ENCODE data around the gene ADGRA3. TPM values are rescaled to one million over a fixed set of nuclear protein-coding genes. Genes with fewer than 3 reads are reported as not detected.

ADGRA3 gene
- total RNA-seq, 1 experiment from 2014 or later: 57.5 TPM

DNA sequence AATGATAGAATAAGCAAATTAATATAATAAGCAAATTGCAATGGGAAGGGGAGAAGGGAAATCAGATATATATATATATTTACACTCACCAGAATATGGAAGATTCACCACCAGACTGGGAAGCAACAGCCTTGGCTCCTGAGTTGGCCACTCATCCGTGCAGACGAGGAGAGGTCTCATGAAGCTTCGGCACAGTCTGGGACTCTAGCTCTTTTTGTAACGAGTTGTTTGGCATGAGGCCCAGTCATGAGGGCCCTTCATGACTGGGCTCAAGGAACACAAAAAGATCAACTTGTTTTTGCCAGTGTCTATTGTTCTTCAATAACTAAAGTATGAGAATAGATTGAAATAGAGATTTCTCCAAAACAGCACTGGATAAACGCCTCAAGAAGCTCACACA, 176.4 kb downstream of the ADGRA3 start:
- Histone ChIP-seq H3K9me3 (ENCODE audit: low read depth, low read length, poor library complexity, severe bottlenecking) (no peaks in the 10 kb centered on the region), H3K4me3 (ENCODE audit: low read depth, low read length, poor library complexity, severe bottlenecking) (no peak overlapping the region), H3K36me3 (ENCODE audit: insufficient read depth, low read length, poor library complexity, severe bottlenecking) (no peaks in the 10 kb centered on the region), H3K27me3 (replicated peaks; ENCODE audit: insufficient read depth, low read depth, low read length, poor library complexity) (no peaks in the 10 kb centered on the region), H3K27ac (ENCODE audit: low read depth, low read length, poor library complexity, severe bottlenecking) (no peak overlapping the region), H3K4me1 (ENCODE audit: insufficient read depth, low read length, poor library complexity, severe bottlenecking) (no peaks in the 10 kb centered on the region)
- ChIA-PET CTCF (no interaction called here), POLR2A (ENCODE audit: low non-redundant PET) (no interaction called here)
- DNase-seq (ENCODE audit: low spot score): no peak
- no TSS peak for BruUV-seq (replicated peaks)
- intact Hi-C loops (cut with micrococcal nuclease; ENCODE audit: unreplicated experiment): no loop called here
- TF ChIP-seq EZH2 (IDR thresholded peaks at IDR 0.05; ENCODE audit: borderline replicate concordance, low read depth, low read length, poor library complexity, severe bottlenecking): no peak

DNA sequence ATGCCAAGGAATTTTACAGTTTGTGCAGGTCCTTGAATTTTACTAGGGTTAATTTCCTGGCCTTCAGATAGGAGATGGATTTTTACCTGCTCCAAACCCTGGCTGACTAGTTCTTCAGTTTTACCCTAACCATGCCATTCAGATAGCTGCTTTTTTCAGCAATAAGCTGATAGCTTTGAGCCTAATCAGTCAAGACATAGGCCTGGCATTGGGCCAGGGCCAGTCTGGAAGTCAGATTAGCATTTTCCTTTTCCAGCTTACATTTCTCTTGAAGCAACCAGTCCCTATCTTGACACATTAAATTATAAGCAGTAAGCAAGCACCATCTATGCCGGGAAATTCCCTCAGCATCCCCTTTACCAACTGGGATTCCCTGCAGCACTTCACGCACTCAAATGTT, 177.1 kb downstream of the ADGRA3 start:
- POLR2A ChIA-PET (ENCODE audit: low non-redundant PET): no interaction called here
- H3K27me3 ChIP-seq (replicated peaks; ENCODE audit: insufficient read depth, low read depth, low read length, poor library complexity): no peaks in the 10 kb centered on the region
- no peaks in the 10 kb centered on the region for H3K9me3 ChIP-seq (ENCODE audit: low read depth, low read length, poor library complexity, severe bottlenecking)
- H3K36me3 ChIP-seq (ENCODE audit: insufficient read depth, low read length, poor library complexity, severe bottlenecking): no peaks in the 10 kb centered on the region
- BruUV-seq (replicated peaks): no TSS peak
- intact Hi-C loops (cut with micrococcal nuclease; ENCODE audit: unreplicated experiment): no loop called here
- CTCF ChIA-PET: no interaction called here
- H3K4me1 ChIP-seq (ENCODE audit: insufficient read depth, low read length, poor library complexity, severe bottlenecking): no peaks in the 10 kb centered on the region
- no peak overlapping the region for H3K27ac ChIP-seq (ENCODE audit: low read depth, low read length, poor library complexity, severe bottlenecking)
- H3K4me3 ChIP-seq (ENCODE audit: low read depth, low read length, poor library complexity, severe bottlenecking): no peak overlapping the region
- no peak for TF ChIP-seq EZH2 (IDR thresholded peaks at IDR 0.05; ENCODE audit: borderline replicate concordance, low read depth, low read length, poor library complexity, severe bottlenecking)
- TF ChIP-seq, protein P1, sequence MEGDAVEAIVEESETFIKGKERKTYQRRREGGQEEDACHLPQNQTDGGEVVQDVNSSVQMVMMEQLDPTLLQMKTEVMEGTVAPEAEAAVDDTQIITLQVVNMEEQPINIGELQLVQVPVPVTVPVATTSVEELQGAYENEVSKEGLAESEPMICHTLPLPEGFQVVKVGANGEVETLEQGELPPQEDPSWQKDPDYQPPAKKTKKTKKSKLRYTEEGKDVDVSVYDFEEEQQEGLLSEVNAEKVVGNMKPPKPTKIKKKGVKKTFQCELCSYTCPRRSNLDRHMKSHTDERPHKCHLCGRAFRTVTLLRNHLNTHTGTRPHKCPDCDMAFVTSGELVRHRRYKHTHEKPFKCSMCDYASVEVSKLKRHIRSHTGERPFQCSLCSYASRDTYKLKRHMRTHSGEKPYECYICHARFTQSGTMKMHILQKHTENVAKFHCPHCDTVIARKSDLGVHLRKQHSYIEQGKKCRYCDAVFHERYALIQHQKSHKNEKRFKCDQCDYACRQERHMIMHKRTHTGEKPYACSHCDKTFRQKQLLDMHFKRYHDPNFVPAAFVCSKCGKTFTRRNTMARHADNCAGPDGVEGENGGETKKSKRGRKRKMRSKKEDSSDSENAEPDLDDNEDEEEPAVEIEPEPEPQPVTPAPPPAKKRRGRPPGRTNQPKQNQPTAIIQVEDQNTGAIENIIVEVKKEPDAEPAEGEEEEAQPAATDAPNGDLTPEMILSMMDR (conservative IDR thresholded peaks at IDR 0.05; ENCODE audit: low read depth, low read length): no peak
- DNase-seq (ENCODE audit: low spot score): no peak

Other genes starting within 250 kb of the ADGRA3 start
- gene GBA3, start 176.9 kb upstream of the ADGRA3 start, total RNA-seq (2021): not detected in 2 replicates

All from A673 (cell line).